Measurements from ENCODE around the gene APOM.

APOM gene

GRCh38 chr6:31629014-31629413 is 26.7 kb upstream of the APOM start:
- no peaks in the 10 kb centered on the region for H3K9me3 Mint-ChIP-seq
- no peaks in the 10 kb centered on the region for H3K27me3 Mint-ChIP-seq (ENCODE audit: low read depth)
- H3K36me3 Mint-ChIP-seq (ENCODE audit: low read depth), result peaks cover 81% of the 10 kb centered on the region
- H3K27ac Mint-ChIP-seq, result peak overlapping the region in 1 of 3 experiments; percentile 46
- H3K4me3 Mint-ChIP-seq, result no peak overlapping the region
- H3K4me1 Mint-ChIP-seq, result no peaks in the 10 kb centered on the region
- TF ChIP-seq, protein P1, sequence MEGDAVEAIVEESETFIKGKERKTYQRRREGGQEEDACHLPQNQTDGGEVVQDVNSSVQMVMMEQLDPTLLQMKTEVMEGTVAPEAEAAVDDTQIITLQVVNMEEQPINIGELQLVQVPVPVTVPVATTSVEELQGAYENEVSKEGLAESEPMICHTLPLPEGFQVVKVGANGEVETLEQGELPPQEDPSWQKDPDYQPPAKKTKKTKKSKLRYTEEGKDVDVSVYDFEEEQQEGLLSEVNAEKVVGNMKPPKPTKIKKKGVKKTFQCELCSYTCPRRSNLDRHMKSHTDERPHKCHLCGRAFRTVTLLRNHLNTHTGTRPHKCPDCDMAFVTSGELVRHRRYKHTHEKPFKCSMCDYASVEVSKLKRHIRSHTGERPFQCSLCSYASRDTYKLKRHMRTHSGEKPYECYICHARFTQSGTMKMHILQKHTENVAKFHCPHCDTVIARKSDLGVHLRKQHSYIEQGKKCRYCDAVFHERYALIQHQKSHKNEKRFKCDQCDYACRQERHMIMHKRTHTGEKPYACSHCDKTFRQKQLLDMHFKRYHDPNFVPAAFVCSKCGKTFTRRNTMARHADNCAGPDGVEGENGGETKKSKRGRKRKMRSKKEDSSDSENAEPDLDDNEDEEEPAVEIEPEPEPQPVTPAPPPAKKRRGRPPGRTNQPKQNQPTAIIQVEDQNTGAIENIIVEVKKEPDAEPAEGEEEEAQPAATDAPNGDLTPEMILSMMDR (IDR thresholded peaks at IDR 0.05; ENCODE audit: unreplicated experiment in 3 of 3), result no peak

- Mint-ChIP-seq H3K4me1 (no peaks in the 10 kb centered on the region), H3K27me3 (ENCODE audit: low read depth) (no peaks in the 10 kb centered on the region), H3K27ac (peak overlapping the region in 1 of 3 experiments; percentile 20), H3K4me3 (no peak overlapping the region), H3K9me3 (no peaks in the 10 kb centered on the region), H3K36me3 (ENCODE audit: low read depth) (peaks cover 84% of the 10 kb centered on the region)
- TF ChIP-seq, protein P1 (IDR thresholded peaks at IDR 0.05; ENCODE audit: unreplicated experiment in 3 of 3), result no peak
These were observed 25.3 kb upstream of the APOM start for GRCh38 chr6:31630177-31630934.

GRCh38 chr6:31631209-31631608 is 24.5 kb upstream of the APOM start:
- no peaks in the 10 kb centered on the region for H3K27me3 Mint-ChIP-seq (ENCODE audit: low read depth)
- no peaks in the 10 kb centered on the region for H3K9me3 Mint-ChIP-seq
- no peak overlapping the region for H3K27ac Mint-ChIP-seq
- no peak overlapping the region for H3K4me3 Mint-ChIP-seq
- TF ChIP-seq, protein P1 (IDR thresholded peaks at IDR 0.05; ENCODE audit: unreplicated experiment in 3 of 3), result no peak
- H3K4me1 Mint-ChIP-seq, result no peaks in the 10 kb centered on the region
- H3K36me3 Mint-ChIP-seq (ENCODE audit: low read depth), result peaks cover 83% of the 10 kb centered on the region

- Mint-ChIP-seq H3K36me3 (ENCODE audit: low read depth) (peaks cover 83% of the 10 kb centered on the region), H3K27me3 (ENCODE audit: low read depth) (no peaks in the 10 kb centered on the region), H3K4me1 (no peaks in the 10 kb centered on the region), H3K27ac (no peak overlapping the region), H3K9me3 (no peaks in the 10 kb centered on the region), H3K4me3 (no peak overlapping the region)
- TF ChIP-seq, protein P1 (IDR thresholded peaks at IDR 0.05; ENCODE audit: unreplicated experiment in 3 of 3), result no peak
These were observed 23.9 kb upstream of the APOM start for GRCh38 chr6:31631681-31632278.

DNA sequence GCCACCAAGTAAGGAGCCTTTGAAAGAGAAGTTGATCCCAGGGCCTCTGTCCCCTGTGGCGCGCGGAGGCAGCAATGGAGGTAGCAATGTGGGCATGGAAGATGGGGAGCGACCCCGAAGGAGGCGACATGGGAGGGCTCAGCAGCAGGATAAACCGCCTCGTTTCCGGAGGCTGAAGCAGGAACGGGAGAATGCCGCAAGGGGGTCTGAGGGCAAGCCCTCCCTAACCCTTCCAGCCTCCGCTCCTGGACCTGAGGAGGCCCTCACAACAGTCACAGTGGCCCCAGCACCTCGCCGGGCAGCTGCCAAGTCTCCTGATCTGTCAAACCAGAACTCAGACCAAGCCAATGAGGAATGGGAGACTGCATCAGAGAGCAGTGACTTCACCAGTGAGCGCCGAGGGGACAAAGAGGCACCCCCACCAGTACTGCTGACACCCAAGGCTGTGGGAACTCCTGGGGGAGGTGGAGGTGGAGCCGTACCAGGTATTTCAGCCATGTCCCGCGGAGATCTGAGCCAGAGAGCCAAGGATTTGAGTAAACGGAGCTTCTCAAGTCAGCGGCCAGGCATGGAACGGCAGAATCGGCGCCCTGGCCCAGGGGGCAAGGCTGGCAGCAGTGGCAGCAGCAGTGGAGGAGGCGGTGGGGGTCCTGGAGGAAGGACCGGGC is 23.3 kb upstream of the APOM start:
- no peaks in the 10 kb centered on the region for H3K27me3 Mint-ChIP-seq (ENCODE audit: low read depth)
- no peak overlapping the region for H3K4me3 Mint-ChIP-seq
- TF ChIP-seq, protein P1 (IDR thresholded peaks at IDR 0.05; ENCODE audit: unreplicated experiment in 3 of 3), result no peak
- no peak overlapping the region for H3K27ac Mint-ChIP-seq
- peaks cover 85% of the 10 kb centered on the region for H3K36me3 Mint-ChIP-seq (ENCODE audit: low read depth)
- H3K9me3 Mint-ChIP-seq, result no peaks in the 10 kb centered on the region
- no peaks in the 10 kb centered on the region for H3K4me1 Mint-ChIP-seq

Data from nephron (organoid).